ENCODE results near the gene SDCCAG8.

SDCCAG8 gene

DNA sequence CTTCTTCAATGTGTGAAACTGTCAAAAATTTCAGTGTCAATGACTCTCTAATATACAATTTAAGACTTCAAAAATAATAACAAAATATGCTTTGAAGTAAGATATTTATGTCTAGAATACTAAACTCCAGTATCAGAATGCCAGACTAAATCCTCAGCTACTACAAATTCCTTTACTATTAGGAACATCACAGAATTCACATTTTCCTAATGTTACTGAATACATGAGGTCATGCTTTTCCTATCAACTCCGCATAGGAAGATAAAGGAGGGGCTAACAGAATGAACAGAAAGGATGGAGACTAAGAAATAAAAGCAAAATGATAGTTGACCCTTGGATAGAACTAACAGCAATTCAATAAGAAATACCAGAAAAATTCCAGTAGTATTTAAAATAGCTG, 292.7 kb downstream of the SDCCAG8 start:
- DNase-seq (no peak), ATAC-seq (no peak)
- no peak overlapping the region for H3K4me3 Mint-ChIP-seq
- H3K27ac Mint-ChIP-seq, result no peak overlapping the region
- peaks cover 33% of the 10 kb centered on the region for H3K36me3 Mint-ChIP-seq (ENCODE audit: low read depth)
- H3K27me3 Mint-ChIP-seq, result no peaks in the 10 kb centered on the region
- H3K9me3 Mint-ChIP-seq, result no peaks in the 10 kb centered on the region
- peaks cover 2% of the 10 kb centered on the region for H3K4me1 Mint-ChIP-seq

DNA sequence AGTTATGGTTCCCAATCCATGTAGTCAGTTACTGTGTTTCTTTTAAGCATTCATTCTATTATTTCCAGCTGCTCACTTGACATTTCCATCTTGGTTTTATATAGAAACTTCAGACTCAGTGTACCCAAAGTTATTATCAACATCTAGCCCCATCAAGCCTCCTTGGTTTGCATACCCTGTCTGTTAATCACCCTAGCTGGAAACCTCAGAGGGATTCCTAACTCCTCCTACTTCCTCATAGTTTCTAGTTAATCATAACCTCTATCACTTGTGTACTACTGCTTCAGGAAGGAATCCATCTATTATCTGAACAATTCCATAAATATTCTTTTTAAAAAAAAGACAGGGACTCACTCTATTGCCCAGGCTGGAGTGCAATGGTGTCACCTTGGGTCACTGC, 293.3 kb downstream of the SDCCAG8 start:
- H3K4me1 Mint-ChIP-seq, result peaks cover 2% of the 10 kb centered on the region
- H3K27ac Mint-ChIP-seq, result no peak overlapping the region
- H3K4me3 Mint-ChIP-seq, result no peak overlapping the region
- H3K36me3 Mint-ChIP-seq (ENCODE audit: low read depth), result peaks cover 27% of the 10 kb centered on the region
- no peaks in the 10 kb centered on the region for H3K9me3 Mint-ChIP-seq
- H3K27me3 Mint-ChIP-seq, result no peaks in the 10 kb centered on the region
- ATAC-seq, result no peak
- no peak for DNase-seq

Data from activated naive CD8-positive, alpha-beta T cell treated with anti-CD3 and anti-CD28 coated beads, Interleukin-2, amount 50 U/mL, for 24 hours (primary cell).